GM21447 (cell line): ENCODE measurements around the gene KIAA1217.

Experiments
- ATAC-seq: cut with Tn5 transposase; IDR thresholded peaks from one replicate; pipeline ENCODE4 v1.9.1; 2021; ENCODE audit not compliant: unreplicated experiment

The KIAA1217 gene

GRCh38 chr10:24397662-24398061, 188.7 kb downstream of the KIAA1217 start:
- no peak for ATAC-seq

GRCh38 chr10:24404567-24404966, 195.6 kb downstream of the KIAA1217 start:
- no peak for ATAC-seq

- no peak for ATAC-seq
Observed at GRCh38 chr10:24405635-24406034, 196.7 kb downstream of the KIAA1217 start.

- ATAC-seq = no peak
Observed at GRCh38 chr10:24406809-24407483, 198.0 kb downstream of the KIAA1217 start.

- no peak for ATAC-seq
Observed at GRCh38 chr10:24407928-24408327, 199.0 kb downstream of the KIAA1217 start.

- ATAC-seq = no peak
Observed at GRCh38 chr10:24408365-24408764, 199.4 kb downstream of the KIAA1217 start.

- ATAC-seq = no peak
Observed at GRCh38 chr10:24414597-24414996, 205.7 kb downstream of the KIAA1217 start.

GRCh38 chr10:24415455-24416125, 206.7 kb downstream of the KIAA1217 start:
- ATAC-seq = no peak

GRCh38 chr10:24416248-24416647, 207.3 kb downstream of the KIAA1217 start:
- no peak for ATAC-seq

- no peak for ATAC-seq
Observed at GRCh38 chr10:24417053-24417452, 208.1 kb downstream of the KIAA1217 start.

GRCh38 chr10:24418532-24418931, 209.6 kb downstream of the KIAA1217 start:
- no peak for ATAC-seq

- ATAC-seq = no peak
Observed at GRCh38 chr10:24419066-24419465, 210.1 kb downstream of the KIAA1217 start.

GRCh38 chr10:24425151-24425550, 216.2 kb downstream of the KIAA1217 start:
- ATAC-seq = no peak

- ATAC-seq = no peak
Observed at GRCh38 chr10:24427678-24428409, 218.9 kb downstream of the KIAA1217 start.

- ATAC-seq = no peak
Observed at GRCh38 chr10:24428410-24428782, 219.5 kb downstream of the KIAA1217 start.

GRCh38 chr10:24430591-24430990, 221.7 kb downstream of the KIAA1217 start:
- no peak for ATAC-seq

- ATAC-seq = no peak
Observed at GRCh38 chr10:24432478-24433416, 223.8 kb downstream of the KIAA1217 start.

- no peak for ATAC-seq
Observed at GRCh38 chr10:24433705-24434104, 224.8 kb downstream of the KIAA1217 start.

- ATAC-seq = no peak
Observed at GRCh38 chr10:24434961-24435360, 226.0 kb downstream of the KIAA1217 start.

GRCh38 chr10:24435374-24435773, 226.4 kb downstream of the KIAA1217 start:
- no peak for ATAC-seq

GRCh38 chr10:24437302-24437701, 228.4 kb downstream of the KIAA1217 start:
- no peak for ATAC-seq
